ENCODE data around the gene DPP7. TPM values are rescaled to one million over a fixed set of nuclear protein-coding genes. Genes with fewer than 3 reads are reported as not detected.

Gene DPP7
- total RNA-seq, 4 donors from 2014 or later: 123 to 144 (median 138) TPM

DNA sequence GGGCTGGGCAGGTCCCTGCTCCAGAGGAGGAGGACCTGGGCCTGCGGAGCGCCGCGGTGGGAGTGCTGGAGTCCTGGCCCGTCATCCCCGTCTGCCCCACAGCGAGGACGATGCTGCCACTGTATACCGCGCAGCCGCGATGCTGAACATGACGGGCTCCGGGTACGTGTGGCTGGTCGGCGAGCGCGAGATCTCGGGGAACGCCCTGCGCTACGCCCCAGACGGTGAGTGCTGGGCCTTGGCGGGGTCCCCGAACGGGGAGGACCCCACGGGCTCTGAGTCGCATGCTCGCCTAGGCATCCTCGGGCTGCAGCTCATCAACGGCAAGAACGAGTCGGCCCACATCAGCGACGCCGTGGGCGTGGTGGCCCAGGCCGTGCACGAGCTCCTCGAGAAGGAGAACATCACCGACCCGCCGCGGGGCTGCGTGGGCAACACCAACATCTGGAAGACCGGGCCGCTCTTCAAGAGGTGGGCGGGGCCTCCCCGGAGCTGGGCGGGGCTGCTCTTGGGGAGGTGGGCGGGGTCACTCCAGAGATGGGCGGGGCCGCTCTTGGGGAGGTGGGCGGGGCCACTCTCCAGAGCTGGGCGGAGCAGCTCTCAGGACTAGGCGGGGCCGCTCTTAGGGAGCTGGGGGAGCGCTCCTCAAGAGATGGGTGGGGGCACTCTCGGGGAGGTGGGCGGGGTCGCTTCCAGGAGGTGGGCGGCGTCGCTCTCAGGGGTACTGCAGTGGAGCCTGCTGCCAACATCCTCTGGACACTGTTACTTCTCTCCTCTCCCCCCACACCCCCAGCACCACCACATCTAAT, 42.2 kb upstream of the DPP7 start:
- no peak overlapping the region for H3K4me3 ChIP-seq (ENCODE audit: low read depth, poor library complexity, severe bottlenecking)
- 2 to 13% methylated on average over 22 to 47 of the region's 65 CpGs for WGBS, 2 donors
- intact Hi-C loops (cut with DNase I; ENCODE audit: low total_unique reads): no loop called here
- no peak for TF ChIP-seq POLR2A (IDR thresholded peaks at IDR 0.05)
- TF ChIP-seq, protein P1, sequence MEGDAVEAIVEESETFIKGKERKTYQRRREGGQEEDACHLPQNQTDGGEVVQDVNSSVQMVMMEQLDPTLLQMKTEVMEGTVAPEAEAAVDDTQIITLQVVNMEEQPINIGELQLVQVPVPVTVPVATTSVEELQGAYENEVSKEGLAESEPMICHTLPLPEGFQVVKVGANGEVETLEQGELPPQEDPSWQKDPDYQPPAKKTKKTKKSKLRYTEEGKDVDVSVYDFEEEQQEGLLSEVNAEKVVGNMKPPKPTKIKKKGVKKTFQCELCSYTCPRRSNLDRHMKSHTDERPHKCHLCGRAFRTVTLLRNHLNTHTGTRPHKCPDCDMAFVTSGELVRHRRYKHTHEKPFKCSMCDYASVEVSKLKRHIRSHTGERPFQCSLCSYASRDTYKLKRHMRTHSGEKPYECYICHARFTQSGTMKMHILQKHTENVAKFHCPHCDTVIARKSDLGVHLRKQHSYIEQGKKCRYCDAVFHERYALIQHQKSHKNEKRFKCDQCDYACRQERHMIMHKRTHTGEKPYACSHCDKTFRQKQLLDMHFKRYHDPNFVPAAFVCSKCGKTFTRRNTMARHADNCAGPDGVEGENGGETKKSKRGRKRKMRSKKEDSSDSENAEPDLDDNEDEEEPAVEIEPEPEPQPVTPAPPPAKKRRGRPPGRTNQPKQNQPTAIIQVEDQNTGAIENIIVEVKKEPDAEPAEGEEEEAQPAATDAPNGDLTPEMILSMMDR (IDR thresholded peaks at IDR 0.05): no peak
- no peak for DNase-seq (ENCODE audit: low spot score in 2 of 2)

DNA sequence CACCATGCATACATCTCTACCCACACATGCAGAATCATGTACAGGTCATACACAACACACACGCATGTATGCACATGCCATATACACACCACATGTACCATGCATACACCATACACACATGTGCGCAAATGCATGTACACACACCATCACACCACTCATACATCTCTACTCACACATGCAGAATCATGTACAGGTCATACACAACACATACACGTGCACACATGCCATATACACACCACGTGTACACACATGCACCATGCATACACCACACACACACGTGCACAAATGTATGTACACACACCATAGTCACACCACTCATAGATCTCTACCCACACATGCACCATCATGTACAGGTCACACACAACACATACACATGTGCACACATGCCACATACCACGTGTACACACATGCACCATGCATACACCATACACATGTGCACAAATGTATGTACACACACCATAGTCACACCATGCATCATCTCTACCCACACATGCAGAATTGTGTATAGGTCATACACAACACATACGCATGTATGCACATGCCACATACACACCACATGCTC, 38.4 kb upstream of the DPP7 start:
- no peak for TF ChIP-seq POLR2A (IDR thresholded peaks at IDR 0.05)
- TF ChIP-seq, protein P1 (IDR thresholded peaks at IDR 0.05): no peak

GRCh38 chr9:137150617-137151457, 36.3 kb upstream of the DPP7 start:
- intact Hi-C loops (cut with DNase I; ENCODE audit: low total_unique reads): no loop called here
- TF ChIP-seq, protein P1 (IDR thresholded peaks at IDR 0.05): no peak
- TF ChIP-seq POLR2A (IDR thresholded peaks at IDR 0.05): no peak
- WGBS, 2 donors: 22 to 35% methylated on average over 34 of the region's 34 CpGs
- no peak overlapping the region for H3K4me3 ChIP-seq (ENCODE audit: low read depth, poor library complexity, severe bottlenecking)
- no peak for DNase-seq (ENCODE audit: low spot score in 2 of 2)

More for the DNA sequence above, 38.4 kb upstream of the DPP7 start:
- intact Hi-C loops (cut with DNase I; ENCODE audit: low total_unique reads): no loop called here
- no peak overlapping the region for H3K4me3 ChIP-seq (ENCODE audit: low read depth, poor library complexity, severe bottlenecking)
- WGBS, 2 donors: 90 to 92% methylated on average over 7 of the region's 7 CpGs
- no peak for DNase-seq (ENCODE audit: low spot score in 2 of 2)

GRCh38 chr9:137149942-137150616, 35.5 kb upstream of the DPP7 start:
- no peak for DNase-seq (ENCODE audit: low spot score in 2 of 2)
- 38 to 54% methylated on average over 19 to 20 of the region's 20 CpGs for WGBS, 2 donors
- H3K4me3 ChIP-seq (ENCODE audit: low read depth, poor library complexity, severe bottlenecking): no peak overlapping the region
- intact Hi-C loops (cut with DNase I; ENCODE audit: low total_unique reads): no loop called here
- TF ChIP-seq, protein P1 (IDR thresholded peaks at IDR 0.05): no peak
- no peak for TF ChIP-seq POLR2A (IDR thresholded peaks at IDR 0.05)

GRCh38 chr9:137149363-137149762, 34.8 kb upstream of the DPP7 start:
- no peak overlapping the region for H3K4me3 ChIP-seq (ENCODE audit: low read depth, poor library complexity, severe bottlenecking)
- TF ChIP-seq, protein P1 (IDR thresholded peaks at IDR 0.05): no peak
- TF ChIP-seq POLR2A (IDR thresholded peaks at IDR 0.05): no peak
- intact Hi-C loops (cut with DNase I; ENCODE audit: low total_unique reads): no loop called here
- DNase-seq (ENCODE audit: low spot score in 2 of 2): no peak
- WGBS, 2 donors: 50 to 71% methylated on average over 5 of the region's 5 CpGs

Measured in lower leg skin (tissue), 4 donors.